Lower lobe of right lung (tissue), 2 donors: Measurements from ENCODE around the gene PHYHIPL. TPM values are rescaled to one million over a fixed set of nuclear protein-coding genes. Genes with fewer than 3 reads are reported as not detected.

Source experiments
- ATAC-seq, 2 donors: fragments of 200-7000 bp; cut with Tn5 transposase; one replicate each; pipeline ENCODE4 v1.9.1; 2020 to 2022; ENCODE audit warnings: mild to moderate bottlenecking in 2 of 2, moderate library complexity in 2 of 2
- DNase-seq: peaks from one replicate; pipeline ENCODE4 v3.0.0-alpha.2; 2020
- H3K27ac ChIP-seq: fragments of 200-600 bp; one replicate; pipeline ENCODE4 v1.8.0; 2022
- H3K27me3 ChIP-seq: fragments of 200-600 bp; one replicate; pipeline ENCODE4 v1.8.0; 2022; ENCODE audit warnings: low read depth
- H3K36me3 ChIP-seq: fragments of 200-600 bp; one replicate; pipeline ENCODE4 v1.8.0; 2022; ENCODE audit warnings: mild to moderate bottlenecking
- H3K4me1 ChIP-seq: fragments of 200-600 bp; one replicate; pipeline ENCODE4 v1.8.0; 2022
- H3K4me3 ChIP-seq: fragments of 200-600 bp; one replicate; pipeline ENCODE4 v1.8.0; 2022; ENCODE audit warnings: mild to moderate bottlenecking
- H3K9me3 ChIP-seq: fragments of 200-600 bp; one replicate; pipeline ENCODE4 v1.8.0; 2022
- intact Hi-C: fragments of 100-400 bp; cut with DNase I; formaldehyde crosslinking; loops from one replicate; pipeline ENCODE4 v1.11.0; 2022
- total RNA-seq: library from RNA; stranded (reverse); fragmentation: NEBNext Ultra II Directional; extraction: Animal tissue kit (Norgen Biotek cat#: 25700); gene quantifications from one replicate; pipeline ENCODE4 v1.2.1, GENCODE V29; 2021
- TF ChIP-seq, protein P1 (sequence below): fragments of 200-600 bp; IDR thresholded peaks from one replicate; pipeline ENCODE4 v1.8.0; 2022; ENCODE audit warnings: antibody characterized with exemption, mild to moderate bottlenecking
- donor health status: DM: no; HTN: yes; CAD: no; lungs with severe emphysema.

The PHYHIPL gene
- total RNA-seq, 1 donor from 2014 or later, result not detected

DNA sequence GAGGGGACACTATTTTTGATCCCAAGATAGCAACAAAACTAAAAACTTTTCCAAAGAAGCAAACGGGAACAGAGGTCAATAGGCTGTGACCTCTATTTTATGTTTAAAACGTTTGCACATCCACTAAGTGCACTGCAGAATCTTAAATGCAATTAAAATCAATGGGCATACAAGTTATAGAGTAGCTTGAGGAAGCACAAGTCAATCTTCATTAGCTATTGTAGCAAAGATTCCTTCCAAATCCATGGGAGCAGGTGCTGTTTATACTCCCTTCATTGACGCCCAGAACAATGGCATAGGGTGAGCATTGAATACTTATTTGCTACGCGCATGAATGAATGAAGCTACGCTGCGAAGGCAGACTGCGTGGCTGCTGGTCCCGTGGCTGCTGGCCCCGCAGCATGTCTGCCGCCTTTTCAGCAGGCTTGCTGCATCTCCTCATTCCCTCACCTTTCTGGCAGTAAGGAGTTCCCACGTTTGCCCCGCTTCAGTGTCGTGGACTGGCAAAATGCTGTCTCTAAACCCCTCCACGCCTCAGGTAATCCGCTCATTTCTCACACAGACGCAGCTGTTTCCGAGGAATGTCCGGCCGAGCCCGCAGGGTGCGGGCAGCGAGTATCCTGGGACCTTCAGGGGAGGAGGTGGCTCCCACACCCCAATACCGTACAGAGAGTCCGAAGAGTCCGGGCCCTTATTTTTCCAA, 754 bp upstream of the PHYHIPL start:
- intact Hi-C loops, result no loop called here
- TF ChIP-seq, protein P1, sequence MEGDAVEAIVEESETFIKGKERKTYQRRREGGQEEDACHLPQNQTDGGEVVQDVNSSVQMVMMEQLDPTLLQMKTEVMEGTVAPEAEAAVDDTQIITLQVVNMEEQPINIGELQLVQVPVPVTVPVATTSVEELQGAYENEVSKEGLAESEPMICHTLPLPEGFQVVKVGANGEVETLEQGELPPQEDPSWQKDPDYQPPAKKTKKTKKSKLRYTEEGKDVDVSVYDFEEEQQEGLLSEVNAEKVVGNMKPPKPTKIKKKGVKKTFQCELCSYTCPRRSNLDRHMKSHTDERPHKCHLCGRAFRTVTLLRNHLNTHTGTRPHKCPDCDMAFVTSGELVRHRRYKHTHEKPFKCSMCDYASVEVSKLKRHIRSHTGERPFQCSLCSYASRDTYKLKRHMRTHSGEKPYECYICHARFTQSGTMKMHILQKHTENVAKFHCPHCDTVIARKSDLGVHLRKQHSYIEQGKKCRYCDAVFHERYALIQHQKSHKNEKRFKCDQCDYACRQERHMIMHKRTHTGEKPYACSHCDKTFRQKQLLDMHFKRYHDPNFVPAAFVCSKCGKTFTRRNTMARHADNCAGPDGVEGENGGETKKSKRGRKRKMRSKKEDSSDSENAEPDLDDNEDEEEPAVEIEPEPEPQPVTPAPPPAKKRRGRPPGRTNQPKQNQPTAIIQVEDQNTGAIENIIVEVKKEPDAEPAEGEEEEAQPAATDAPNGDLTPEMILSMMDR, result no peak
- Histone ChIP-seq H3K4me1 (peaks cover 6% of the 10 kb centered on the region), H3K27me3 (peaks cover 22% of the 10 kb centered on the region), H3K27ac (no peak overlapping the region), H3K4me3 (peak overlapping the region; percentile 29), H3K9me3 (no peaks in the 10 kb centered on the region), H3K36me3 (no peaks in the 10 kb centered on the region)
- no peak for ATAC-seq
- peak; percentile 20 for DNase-seq

DNA sequence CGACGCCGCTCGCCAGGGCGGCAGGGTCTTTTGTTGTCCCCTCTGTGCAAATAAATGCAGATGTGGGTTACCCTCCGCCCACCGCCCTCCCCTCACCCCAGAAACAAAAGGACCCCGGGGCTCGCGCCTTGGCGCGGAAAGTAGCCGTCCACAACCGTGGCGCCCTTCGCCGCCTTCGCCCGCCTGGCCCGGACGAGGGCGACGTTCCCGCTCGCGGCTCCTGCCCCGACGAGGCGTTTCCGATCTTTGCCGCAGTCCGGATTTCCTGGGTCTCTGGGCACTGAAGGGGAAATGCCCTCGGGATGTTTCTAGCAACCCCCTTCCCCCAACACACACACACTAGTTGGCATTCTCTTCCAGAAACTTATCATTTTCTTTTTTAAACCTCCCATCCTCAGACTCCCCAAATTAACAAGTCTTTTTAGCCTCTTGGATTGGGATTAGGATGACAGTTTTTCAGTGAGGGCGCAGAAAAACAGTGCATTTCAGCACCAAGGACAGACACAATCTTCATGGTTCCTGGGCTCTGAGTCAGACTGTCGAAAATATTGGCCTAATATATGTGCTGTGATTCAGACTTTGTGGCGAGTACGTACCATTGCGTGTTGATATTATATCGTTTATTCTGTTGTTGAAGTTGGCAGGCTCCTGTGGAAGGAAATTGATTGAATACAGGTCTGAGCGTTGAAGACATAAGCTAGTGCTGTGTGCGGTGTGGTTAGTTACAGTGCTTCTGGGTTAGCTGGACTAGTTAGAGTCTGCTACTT, 771 bp downstream of the PHYHIPL start:
- peak overlapping the region; percentile 29 for H3K4me3 ChIP-seq
- DNase-seq (peak; percentile 21), ATAC-seq (peak; percentile 46 to 54)
- intact Hi-C loops, result no loop called here
- peaks cover 6% of the 10 kb centered on the region for H3K4me1 ChIP-seq
- no peak overlapping the region for H3K27ac ChIP-seq
- TF ChIP-seq, protein P1, result no peak
- peaks cover 22% of the 10 kb centered on the region for H3K27me3 ChIP-seq
- H3K36me3 ChIP-seq, result no peaks in the 10 kb centered on the region
- H3K9me3 ChIP-seq, result no peaks in the 10 kb centered on the region

DNA sequence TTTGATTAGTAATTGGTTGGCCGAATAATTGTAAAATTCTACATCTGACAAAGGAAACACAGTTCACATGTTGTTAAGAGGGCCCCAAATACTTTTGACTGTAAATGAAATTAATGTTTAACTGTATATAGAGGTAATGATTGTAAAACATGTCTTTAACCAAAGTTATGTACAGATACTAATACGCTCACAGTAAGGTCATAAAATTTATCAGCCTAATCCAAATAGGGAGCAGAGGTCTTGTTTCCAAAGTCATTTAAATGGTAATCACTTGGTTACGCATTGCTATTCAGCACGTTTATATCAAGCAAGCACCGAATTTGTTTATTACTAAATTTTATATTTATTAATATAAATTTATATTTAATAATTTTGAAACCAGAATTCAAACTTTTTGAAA, 1.4 kb downstream of the PHYHIPL start:
- Histone ChIP-seq H3K36me3 (no peaks in the 10 kb centered on the region), H3K9me3 (no peaks in the 10 kb centered on the region), H3K4me1 (peaks cover 6% of the 10 kb centered on the region), H3K4me3 (no peak overlapping the region), H3K27ac (no peak overlapping the region), H3K27me3 (peaks cover 22% of the 10 kb centered on the region)
- no peak for DNase-seq
- no peak for ATAC-seq
- intact Hi-C loops, result no loop called here
- TF ChIP-seq, protein P1, result no peak

DNA sequence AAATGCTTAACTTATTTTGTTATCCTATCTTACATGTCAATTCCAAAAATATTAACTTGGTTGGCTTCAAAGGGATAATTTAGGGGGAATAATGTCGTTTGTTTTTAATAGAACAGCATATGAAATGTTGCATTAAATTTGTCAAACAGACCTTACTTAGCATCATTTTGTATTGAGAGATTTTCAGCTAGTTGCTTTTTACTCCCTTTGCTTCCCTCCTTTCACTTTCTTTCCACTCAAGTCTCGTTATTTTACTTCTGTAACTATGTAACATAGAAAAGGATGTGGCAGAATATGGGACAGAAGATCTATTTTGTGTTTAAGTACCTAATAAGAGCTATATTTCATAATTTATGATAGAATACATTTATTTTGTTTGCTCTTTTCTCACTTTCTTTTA, 2.6 kb downstream of the PHYHIPL start:
- TF ChIP-seq, protein P1, result no peak
- no peak overlapping the region for H3K4me3 ChIP-seq
- H3K9me3 ChIP-seq, result no peaks in the 10 kb centered on the region
- no peak overlapping the region for H3K27ac ChIP-seq
- H3K27me3 ChIP-seq, result peaks cover 22% of the 10 kb centered on the region
- H3K36me3 ChIP-seq, result no peaks in the 10 kb centered on the region
- ATAC-seq (no peak), DNase-seq (no peak)
- intact Hi-C loops, result no loop called here
- H3K4me1 ChIP-seq, result peaks cover 6% of the 10 kb centered on the region

DNA sequence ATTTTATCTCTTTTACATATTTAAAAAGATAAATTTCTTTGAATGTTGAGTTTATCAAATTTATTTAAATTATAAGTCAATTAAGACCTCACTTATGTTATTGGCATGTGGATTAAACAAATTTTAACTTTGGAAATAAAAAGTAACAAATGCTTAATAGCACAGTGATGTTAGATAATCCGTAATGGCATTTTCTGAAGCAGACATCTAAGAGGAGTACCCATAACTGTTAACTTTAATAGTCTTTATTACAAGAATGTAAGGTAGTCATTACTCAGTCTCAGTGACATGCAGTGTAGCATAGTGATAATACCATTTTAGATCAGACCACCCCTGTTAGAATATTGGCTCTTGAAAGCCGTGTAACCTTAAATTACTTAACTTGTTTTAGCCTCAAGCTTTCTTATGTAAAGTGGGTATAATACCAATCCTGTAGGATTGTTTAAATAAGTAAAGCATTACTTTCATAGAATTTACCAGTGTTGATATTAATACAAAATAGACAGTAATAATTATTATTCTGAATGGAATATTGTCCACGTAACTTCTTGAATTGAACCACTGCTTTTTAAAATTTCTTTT, 4.3 kb downstream of the PHYHIPL start:
- Histone ChIP-seq H3K4me1 (peaks cover 6% of the 10 kb centered on the region), H3K27me3 (peaks cover 19% of the 10 kb centered on the region), H3K4me3 (no peak overlapping the region), H3K9me3 (no peaks in the 10 kb centered on the region), H3K27ac (no peak overlapping the region), H3K36me3 (no peaks in the 10 kb centered on the region)
- TF ChIP-seq, protein P1, result no peak
- ATAC-seq (no peak), DNase-seq (no peak)
- intact Hi-C loops, result no loop called here
